KOPT-K1 (cell line): ENCODE data around the gene MRPL1.
"Not testable (repeated sequence)": the region's sequence is repeated elsewhere in the genome, so short reads cannot be mapped to it uniquely, and the experiment has no call there.

Source experiments
- H3K27ac ChIP-seq: fragments of 200-600 bp; sonication (generic); 2 replicates; pipeline ENCODE4 v1.5.1; 2016; ENCODE audit warnings: antibody characterized with exemption, mild to moderate bottlenecking, low read depth, low read length; ENCODE audit not compliant: poor library complexity, severe bottlenecking
- H3K36me3 ChIP-seq: fragments of 200-600 bp; sonication (generic); 2 replicates; pipeline ENCODE4 v1.5.1; 2017; ENCODE audit warnings: antibody characterized with exemption, mild to moderate bottlenecking, low read length, moderate library complexity; ENCODE audit not compliant: insufficient read depth
- H3K9me3 ChIP-seq: fragments of 200-600 bp; sonication (generic); 2 replicates; pipeline ENCODE4 v1.5.1; 2017; ENCODE audit warnings: antibody characterized with exemption, low read length, mild to moderate bottlenecking; ENCODE audit not compliant: insufficient read depth, poor library complexity, severe bottlenecking

The MRPL1 gene

GRCh38 chr4:77960367-77960766, 97.7 kb downstream of the MRPL1 start:
- H3K36me3 ChIP-seq, result no peaks in the 10 kb centered on the region
- no peaks in the 10 kb centered on the region for H3K9me3 ChIP-seq
- H3K27ac ChIP-seq, result no peak overlapping the region

- Histone ChIP-seq H3K9me3 (no peaks in the 10 kb centered on the region), H3K27ac (no peak overlapping the region), H3K36me3 (no peaks in the 10 kb centered on the region)
Measured at GRCh38 chr4:77963004-77963403, 100.4 kb downstream of the MRPL1 start.

DNA sequence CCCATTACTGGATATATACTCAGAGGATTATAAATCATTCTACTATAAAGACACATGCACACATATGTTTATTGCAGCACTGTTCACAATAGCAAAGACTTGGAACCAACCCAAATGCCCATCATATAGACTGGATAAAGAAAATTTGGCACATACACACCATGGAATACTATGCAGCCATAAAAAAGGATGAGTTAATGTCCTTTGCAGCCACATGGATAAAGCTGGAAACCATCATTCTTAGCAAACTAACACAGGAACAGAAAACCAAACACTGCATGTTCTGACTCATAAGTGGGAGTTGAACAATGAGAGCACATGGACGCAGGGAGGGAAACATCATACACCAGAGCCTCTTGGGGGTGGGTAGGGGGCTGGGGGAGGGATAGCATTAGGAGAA, 111.0 kb downstream of the MRPL1 start:
- H3K9me3 ChIP-seq, H3K27ac ChIP-seq, H3K36me3 ChIP-seq: not testable (repeated sequence)

GRCh38 chr4:77982900-77983540, 120.4 kb downstream of the MRPL1 start:
- not testable (repeated sequence) for H3K36me3 ChIP-seq, H3K9me3 ChIP-seq, H3K27ac ChIP-seq

- not testable (repeated sequence) for H3K9me3 ChIP-seq, H3K36me3 ChIP-seq
Measured at GRCh38 chr4:77983612-77984311, 121.1 kb downstream of the MRPL1 start.

DNA sequence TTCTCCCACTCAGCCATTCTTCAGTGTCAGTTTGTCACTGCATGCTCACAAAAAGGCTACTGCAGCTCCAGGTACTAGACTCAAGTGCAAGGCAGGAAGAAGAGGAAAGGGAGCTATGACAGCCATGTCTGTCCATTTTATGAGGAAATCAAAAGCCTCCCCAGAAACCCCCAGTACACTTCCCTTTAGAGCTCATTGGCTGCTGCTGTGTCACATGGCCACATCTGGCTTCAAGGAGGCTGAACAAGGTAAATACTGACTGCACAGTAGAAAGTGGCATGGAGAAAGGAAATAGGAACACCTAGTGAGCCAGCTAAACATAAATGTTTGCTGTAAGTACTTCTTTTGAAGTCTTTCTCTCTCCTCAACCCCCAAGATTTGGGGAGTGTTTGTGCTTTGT, 127.3 kb downstream of the MRPL1 start:
- Histone ChIP-seq H3K27ac (no peak overlapping the region), H3K36me3 (no peaks in the 10 kb centered on the region), H3K9me3 (no peaks in the 10 kb centered on the region)

More at GRCh38 chr4:77983612-77984311, 121.1 kb downstream of the MRPL1 start:
- not testable (repeated sequence) for H3K27ac ChIP-seq

GRCh38 chr4:77990456-77990855, 127.8 kb downstream of the MRPL1 start:
- H3K9me3 ChIP-seq, result no peaks in the 10 kb centered on the region
- no peak overlapping the region for H3K27ac ChIP-seq
- no peaks in the 10 kb centered on the region for H3K36me3 ChIP-seq

GRCh38 chr4:77990904-77991358, 128.3 kb downstream of the MRPL1 start:
- Histone ChIP-seq H3K36me3 (no peaks in the 10 kb centered on the region), H3K9me3 (no peaks in the 10 kb centered on the region), H3K27ac (no peak overlapping the region)

DNA sequence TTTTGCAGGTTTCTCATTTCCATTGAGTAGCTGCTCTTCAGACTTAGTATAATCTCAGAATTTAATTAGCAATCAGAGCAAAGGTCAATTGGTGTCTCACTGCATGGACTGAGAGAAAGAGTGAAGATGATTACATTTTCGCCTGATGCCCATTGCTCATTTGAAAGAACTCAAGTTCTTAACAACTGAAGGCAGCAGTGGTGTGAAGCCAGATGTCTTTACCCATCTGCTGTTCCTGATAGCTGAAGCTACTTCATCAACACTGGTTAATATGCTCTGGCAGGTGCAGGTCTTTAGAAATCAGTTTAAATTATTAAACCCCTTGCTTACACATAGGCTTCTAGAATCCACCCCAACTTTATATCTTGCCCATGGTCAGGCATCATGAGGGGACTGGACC, 130.0 kb downstream of the MRPL1 start:
- no peaks in the 10 kb centered on the region for H3K36me3 ChIP-seq
- H3K27ac ChIP-seq, result no peak overlapping the region
- no peaks in the 10 kb centered on the region for H3K9me3 ChIP-seq

- H3K36me3 ChIP-seq, result no peaks in the 10 kb centered on the region
- H3K27ac ChIP-seq, result no peak overlapping the region
- no peaks in the 10 kb centered on the region for H3K9me3 ChIP-seq
Measured at GRCh38 chr4:77994194-77994721, 131.6 kb downstream of the MRPL1 start.

DNA sequence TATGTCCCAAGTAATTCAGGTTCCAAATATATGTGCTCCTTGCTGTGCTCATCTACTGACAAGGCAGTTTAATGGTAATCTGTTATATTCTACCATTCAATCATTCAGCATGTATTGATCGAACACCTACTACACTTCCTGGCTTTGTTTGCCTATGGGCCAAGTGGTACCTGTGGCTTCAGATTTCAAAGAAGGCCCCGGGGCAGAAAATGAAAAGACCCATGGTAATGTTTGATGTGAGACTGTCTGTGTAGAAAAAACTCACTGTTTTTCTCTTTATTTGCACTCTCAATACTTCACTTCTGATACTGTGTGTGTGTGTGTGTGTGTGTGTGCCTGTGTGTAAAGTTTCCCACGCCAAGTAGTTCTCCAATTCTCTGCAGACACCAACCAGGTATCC, 133.4 kb downstream of the MRPL1 start:
- no peaks in the 10 kb centered on the region for H3K9me3 ChIP-seq

GRCh38 chr4:78001531-78001930, 138.9 kb downstream of the MRPL1 start:
- no peak overlapping the region for H3K27ac ChIP-seq
- no peaks in the 10 kb centered on the region for H3K36me3 ChIP-seq
- no peaks in the 10 kb centered on the region for H3K9me3 ChIP-seq

More for the DNA sequence above, 133.4 kb downstream of the MRPL1 start:
- no peak overlapping the region for H3K27ac ChIP-seq
- H3K36me3 ChIP-seq, result no peaks in the 10 kb centered on the region

- H3K36me3 ChIP-seq, result no peaks in the 10 kb centered on the region
- H3K27ac ChIP-seq, result no peak overlapping the region
- H3K9me3 ChIP-seq, result no peaks in the 10 kb centered on the region
Measured at GRCh38 chr4:78002260-78002659, 139.6 kb downstream of the MRPL1 start.
